Activated CD4-positive, alpha-beta T cell treated with anti-CD3 and anti-CD28 coated beads, Interleukin-2, Interleukin-6, amounts not matched to agents 100 ng/mL and 50 ng/mL, durations not matched to agents 16 hours and 8 hours (primary cell): ENCODE results near the gene MYEF2.

ENCODE experiments used
- DNase-seq: peaks from one replicate; pipeline ENCODE4 v3.0.0-alpha.2; 2020

MYEF2 gene

DNA sequence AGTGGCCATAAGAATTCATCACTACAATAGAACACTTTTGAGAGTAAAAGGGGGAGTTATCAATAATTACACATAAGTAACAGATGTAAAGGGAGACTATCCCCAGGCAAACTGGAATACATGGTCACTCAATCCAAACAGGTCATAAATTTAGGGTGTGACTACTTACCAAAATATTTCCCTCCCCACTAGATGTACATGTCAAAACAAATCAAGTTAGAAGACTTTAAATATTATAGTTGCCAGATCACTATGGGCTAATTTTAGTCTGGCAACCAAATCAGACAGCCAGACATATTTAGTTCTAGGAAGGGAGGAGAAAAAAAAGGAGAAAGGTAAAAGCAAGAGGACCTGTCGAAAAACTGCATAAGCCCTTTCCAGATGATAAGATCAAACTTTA is 34.2 kb downstream of the MYEF2 start:
- DNase-seq: no peak

DNA sequence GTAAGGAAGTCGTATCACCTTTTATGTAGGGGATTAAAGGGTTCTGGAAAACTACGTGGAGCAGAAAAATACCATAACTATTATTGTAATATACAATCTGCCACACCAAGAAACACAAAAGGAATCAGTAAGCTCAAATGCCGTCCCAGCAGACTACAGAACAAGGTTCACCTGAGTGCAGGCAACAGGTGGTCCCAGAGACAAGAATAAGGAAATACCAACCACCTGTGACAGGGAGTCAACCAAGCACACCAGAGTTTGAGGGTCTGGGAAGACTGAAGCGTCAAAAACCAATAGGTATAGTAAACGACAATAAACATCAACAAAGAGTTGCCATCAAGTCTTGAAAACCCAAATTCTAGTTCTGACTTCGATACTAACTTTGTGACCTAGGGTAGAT is 45.2 kb downstream of the MYEF2 start:
- DNase-seq: no peak

DNA sequence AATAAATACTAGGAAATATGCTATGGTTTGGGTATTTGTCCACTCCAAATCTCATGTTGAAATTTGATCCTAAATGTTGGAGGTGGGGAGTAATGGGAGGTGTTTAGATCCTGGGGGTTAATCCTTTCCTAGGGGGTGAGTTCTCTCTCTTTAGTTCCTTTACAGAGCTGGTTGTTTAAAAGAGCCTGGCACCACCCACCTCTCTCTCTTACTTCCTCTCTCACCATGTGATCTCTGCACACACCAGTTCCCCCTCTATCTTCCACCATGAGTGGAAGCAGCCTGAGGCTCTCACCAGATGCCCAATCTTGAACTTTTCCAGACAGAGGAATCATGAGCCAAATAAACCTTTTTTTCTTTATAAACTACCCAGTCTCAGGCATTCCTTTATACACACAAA is 46.8 kb downstream of the MYEF2 start:
- no peak for DNase-seq

DNA sequence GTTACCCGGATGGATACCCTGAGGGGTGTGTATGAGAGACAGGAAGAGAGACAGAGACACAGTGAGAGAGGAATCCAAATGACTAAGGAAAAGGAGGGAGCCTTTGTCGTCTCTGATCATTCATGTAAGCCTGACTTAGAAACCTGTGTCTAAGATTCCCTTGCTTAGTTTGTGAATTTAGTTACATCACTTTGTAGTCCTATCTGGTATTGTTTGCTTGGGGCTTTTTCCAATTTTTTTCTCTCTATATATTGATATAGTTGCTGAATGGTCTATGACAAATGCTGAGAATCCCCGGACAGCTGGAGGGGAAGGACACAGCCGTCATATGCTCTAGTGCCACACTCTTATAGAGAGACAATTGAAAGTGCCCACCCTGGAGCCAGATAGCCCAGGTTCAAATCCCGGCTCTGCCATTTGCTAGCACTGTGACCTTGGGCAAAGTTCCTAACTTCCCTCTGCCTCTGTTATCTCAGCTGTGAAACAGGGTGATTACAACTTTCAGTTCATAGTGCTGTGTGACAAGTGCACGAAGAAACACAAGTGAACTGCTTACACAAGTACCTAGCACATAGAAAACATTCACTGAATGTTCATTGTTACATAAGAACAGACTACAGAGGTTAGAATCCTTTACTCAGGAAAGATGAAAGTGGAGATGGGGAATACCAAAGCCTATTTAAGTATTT is 51.3 kb downstream of the MYEF2 start:
- no peak for DNase-seq

DNA sequence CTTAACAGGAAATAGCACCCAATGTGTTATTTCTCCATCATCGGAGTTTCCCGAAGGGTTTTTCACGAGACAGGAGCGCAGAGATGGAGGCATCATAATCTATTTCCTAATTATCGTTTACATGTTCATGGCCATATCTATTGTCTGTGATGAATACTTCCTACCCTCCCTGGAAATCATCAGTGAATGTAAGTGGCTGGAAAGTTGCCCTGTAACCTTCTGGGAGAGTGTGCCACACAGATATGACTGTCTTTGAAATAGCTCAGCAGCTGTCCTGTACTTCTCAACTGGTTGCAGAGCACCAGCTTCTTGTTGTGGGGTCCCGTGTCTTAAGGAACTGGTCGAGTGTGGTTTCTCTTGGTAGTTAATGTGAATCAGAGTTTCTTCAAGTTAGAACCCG is 56.2 kb downstream of the MYEF2 start:
- no peak for DNase-seq

DNA sequence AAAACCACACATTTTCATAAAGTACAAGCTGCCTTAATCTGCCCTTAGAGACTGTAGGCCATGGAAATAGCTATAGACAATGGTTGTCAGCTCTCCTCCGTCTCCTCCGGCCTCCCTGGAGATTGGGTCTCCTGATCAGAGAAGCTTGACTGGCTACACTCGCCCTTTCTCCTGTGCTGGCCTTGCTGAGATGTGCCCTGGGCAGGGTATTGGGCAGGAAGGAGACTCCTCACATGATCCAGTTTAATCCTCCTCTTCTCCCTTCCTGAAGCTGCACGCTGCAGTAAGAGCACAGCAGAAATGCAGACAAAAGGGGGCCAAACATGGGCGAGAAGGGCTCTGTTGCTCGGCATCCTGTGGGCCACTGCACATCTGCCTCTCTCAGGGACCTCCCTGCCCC is 57.4 kb downstream of the MYEF2 start, which contains the start of gene SLC24A5:
SLC24A5 (plus strand) TSS at position 246 of the 400 bp plus-strand sequence; CDS start at position 301, 55 bp downstream.
- no peak for DNase-seq

DNA sequence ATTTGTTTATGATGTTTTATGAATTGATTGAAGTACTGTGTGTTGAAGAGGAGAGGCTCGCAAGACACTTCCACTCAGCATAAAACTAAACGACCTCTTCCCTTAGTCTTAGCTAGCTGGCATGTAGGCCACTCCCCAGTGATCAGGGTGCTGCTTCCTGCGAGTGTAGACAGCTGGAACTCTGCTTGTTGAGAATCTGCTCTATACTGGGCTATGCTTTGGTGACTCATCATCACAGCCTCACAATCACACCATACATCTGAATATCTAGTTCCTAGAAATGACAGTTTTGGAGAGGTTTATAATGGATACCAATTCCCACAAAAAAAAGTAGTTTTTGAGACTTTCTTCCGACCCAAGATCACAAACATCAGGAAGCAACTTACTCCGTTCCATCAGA is 58.8 kb downstream of the MYEF2 start:
- no peak for DNase-seq

DNA sequence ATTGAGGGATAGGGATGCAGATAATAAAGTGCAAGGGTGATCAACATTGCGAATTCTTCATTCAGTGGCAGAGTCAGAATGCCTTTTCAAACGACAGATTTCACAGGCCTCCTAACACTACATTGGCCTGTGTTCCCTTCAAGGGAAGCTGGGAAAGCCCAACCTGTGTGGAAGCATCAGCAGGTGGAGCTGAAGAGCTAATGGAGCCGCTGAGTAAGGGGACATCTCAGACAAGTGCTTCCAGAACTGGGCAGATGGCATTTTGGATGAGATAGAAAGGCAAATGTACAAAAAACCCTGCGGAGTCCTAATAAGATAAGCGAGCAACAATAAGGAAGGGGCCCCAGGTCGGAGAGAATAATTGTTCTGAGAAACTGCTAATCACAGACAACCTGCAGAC is 65.9 kb downstream of the MYEF2 start:
- DNase-seq: no peak

DNA sequence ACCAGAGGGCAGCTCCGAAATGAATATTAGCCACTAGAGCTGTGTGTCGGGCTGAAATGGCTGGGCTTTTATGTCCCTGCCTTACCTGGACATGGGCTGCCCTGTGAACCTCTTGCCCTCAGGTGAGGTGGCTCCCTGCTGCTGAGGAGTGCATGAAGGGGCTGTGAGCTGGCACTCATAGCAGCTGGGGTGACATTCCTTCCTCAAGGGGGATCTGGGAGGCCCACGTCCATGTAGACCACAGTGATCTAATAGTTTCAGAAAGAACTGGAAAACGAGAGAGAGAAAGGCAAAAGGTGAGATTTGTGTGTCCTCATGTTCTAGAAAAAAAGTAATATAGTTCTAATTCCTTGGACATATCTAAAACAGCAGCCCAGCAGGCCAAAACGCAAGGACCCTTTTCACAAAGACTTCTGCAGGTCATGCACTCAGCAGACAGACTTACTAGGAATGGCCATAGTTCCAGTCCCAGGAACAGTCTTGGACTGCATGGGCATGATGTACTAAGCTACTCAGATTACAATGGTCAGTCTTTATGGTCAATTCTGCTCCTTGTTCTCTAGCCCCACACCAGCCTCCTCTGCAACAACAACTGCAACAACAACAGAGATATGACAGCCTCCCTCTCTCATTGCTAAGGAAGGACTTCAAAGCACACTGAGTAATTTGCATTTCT is 68.1 kb downstream of the MYEF2 start:
- DNase-seq: no peak

DNA sequence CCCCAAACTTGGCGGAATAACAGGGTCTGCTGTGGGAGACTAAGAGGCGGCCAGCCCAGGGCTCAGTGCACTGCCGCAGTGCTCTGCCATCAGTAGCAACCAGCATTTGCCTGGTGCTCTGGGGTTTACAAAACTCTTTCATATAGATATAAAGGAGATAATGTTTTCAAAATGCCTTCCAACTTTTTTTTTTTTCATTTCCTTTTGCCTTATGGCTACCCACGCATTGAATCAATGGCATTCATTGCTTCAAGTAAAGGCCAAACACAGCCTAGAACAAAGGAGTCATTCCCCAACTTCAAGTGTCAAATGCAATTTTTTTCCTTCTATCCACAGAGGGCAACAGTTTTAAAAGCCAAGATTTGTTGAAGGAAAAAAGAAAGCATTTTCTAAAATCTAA is 68.9 kb downstream of the MYEF2 start:
- DNase-seq: no peak

DNA sequence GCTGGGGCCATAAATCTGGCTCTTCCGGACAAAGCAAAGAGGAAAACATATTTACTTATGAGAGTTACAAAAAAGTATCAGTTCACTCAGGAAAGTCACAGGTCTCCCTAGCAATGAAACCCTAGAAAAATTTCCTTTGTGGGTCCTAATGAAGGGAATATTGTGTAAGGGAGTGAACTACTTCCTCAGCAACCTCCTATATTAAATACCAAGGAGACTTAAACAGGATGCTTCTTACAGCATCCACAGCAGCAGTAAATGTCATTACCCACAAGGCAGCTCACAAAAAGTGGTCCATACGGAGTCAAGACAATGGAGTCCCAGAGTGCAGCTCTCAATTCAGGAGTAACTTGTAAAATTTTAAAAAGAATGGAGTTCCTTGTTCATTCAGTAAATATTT is 72.2 kb downstream of the MYEF2 start:
- no peak for DNase-seq

DNA sequence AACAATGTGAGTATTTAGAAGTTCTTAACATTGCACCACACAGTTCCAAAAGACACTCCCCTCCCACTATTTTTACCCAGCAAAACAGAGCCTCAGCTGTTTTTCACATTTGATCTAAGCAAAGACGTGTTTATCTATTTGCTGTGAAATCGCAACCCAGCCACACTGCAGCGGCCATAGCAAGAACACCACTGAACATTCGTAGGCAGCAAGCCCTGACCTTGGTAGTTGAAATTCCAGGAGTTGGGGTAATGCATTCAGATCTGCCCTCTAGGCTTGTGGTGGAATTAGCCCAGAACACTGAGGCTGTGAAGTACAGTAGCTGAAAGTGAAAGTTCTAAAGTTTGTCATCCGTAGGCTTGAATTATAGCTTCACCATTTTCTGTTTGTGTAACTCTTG is 74.4 kb downstream of the MYEF2 start:
- DNase-seq: no peak

DNA sequence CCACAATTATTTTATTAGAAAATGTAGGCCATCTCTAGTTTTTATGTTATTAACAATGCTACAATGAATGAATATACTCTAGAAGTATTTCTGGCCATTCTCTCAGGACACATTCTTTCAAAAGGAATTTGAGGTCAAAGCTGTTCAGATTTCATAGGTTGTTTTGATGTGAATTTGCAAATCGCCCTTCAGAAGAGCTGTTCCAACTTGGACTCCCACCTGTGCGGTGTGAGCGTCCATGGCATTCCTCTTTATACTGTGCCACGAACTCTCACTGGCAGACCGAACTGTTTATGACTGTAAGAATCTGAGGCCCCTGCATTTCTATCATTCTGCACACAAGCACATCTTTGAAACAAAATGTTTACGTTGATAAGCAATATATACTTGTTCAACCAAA is 75.9 kb downstream of the MYEF2 start:
- DNase-seq: no peak

DNA sequence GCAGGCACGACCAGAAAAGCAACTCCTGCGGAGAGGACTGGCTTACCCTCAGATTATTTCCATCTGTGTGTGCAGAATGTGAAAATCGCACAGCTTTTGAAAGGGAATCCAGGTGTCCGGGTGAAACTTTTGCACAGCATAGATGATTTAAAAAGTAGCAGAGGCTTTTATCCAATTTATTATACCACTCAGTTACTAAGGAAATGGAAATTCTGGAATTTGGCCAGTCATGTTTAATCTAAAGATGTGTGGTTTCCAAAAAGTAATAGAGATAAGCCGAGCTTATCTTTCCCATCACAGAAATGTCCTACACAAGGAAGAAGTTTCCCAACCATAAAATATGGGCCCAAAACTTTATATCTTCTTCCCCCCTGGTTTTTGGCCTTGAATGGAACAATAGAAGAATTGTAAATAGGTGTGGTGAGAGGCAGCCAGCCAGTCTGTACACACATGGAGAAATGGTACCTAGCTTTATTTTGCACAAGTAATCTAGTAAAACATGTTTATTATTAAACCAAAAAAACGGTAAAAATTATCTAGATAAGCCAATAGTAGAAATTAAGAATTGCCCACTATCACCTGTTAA is 76.6 kb downstream of the MYEF2 start:
- no peak for DNase-seq

DNA sequence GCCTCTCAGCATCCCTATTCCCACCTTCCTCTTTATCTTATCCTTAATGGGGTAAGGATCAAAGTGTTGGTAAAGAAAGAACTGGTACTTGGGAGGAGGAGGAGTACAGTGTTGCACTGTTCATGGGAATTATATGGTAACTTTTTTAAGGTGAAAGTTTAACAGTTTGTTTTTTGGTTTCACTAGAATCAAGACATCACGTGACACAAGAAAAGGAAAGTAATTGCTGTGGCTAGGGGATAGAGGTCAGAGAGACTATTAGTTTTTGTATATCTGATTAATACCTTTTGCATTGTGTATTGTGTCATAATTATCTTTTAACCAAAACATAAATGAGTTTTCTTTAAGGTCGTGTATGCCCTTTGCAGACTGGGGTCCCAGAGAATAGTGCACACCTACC is 80.8 kb downstream of the MYEF2 start:
- DNase-seq: no peak

DNA sequence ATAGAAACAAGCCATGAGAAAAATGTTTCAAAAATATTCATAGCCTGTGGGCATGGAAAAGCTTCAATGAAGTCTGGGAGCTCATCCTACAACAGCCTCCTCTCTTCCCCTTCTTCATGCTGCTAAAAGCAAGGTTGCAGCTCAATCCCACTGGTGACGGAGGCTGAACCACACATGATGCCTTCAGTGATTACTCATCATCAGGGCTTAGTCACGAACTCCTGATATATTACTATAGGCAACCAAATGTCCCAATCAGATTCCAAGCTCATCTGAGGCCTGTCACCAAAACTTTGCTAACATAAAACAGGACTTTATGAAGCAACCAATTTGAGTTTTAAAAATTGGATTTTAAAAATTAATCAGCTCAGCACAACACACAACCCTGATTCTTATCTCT is 81.3 kb downstream of the MYEF2 start:
- no peak for DNase-seq

DNA sequence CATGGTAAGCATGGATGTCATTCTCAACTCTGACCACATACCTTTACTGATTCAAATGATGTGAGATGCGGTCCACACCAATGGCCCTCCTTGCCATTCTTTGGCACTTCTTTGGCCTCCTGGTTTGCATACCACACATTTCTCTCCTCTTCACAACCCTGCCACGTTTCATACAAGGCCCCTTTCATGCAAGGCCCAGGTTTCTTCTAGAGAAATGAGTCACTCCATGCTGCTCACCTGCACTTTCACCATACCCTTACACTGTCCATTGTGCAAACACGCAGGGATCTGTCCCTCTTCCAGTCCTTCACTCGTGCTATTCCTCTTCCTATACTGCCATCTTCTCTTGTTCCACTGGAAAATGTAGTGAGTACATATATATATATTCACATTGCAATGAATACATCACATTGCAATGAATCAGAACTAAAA is 81.7 kb downstream of the MYEF2 start:
- DNase-seq: no peak

DNA sequence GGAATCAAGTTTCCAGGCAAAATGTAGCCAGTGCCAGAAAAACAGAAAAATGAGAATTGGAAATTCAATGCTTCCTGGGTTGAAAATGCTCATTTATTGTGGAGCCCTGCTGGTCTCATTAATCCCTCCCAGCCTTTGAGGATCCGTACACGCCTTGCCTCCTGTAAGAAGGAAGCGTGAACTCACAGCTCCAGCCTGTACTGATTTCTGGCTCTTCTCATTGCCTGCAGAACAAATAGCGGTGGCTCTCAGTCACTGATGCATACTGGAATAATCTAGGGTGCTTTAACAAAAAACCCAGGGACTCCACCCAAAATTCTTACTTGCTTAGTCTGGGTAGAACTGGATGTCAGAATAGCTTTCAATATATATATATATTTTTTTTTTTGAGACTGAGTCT is 86.6 kb downstream of the MYEF2 start:
- DNase-seq: no peak

DNA sequence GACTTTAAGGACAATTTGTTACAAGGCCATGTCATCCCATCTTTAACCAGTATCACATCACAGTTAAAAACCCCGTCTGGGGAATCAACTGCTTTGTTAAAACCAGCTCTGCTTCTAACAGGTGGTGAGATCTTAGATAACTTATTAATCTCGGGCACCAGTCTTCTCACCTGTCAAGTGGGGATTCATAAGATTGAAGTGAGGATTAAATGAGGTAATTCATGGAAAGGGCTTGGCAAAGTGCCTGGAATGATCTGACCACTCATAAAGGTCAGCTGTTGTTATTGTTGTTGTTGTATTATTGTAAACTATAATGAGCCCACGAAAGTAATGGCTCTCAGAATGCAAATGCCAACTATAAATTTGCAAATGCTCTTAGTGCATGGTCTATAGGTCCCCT is 87.4 kb downstream of the MYEF2 start:
- DNase-seq: no peak

DNA sequence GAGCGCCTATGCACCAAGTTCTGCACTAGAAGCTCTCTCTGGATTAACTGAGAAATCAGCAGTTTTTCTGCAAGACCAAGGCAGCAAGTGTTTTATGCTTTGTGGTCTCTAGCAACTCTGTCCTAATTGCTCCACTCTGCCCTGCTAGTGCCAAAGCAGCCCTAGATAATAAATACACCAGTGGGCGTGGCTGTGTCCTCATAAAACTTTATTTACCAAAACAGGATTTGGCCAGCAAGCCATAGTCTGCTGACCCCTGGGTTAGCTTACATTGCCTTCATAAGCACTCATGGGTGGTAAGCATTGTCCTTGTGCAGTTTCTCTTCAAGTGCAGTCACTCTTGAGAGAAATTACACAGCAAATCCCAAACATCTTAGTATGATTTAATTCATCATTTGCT is 88.0 kb downstream of the MYEF2 start:
- no peak for DNase-seq

DNA sequence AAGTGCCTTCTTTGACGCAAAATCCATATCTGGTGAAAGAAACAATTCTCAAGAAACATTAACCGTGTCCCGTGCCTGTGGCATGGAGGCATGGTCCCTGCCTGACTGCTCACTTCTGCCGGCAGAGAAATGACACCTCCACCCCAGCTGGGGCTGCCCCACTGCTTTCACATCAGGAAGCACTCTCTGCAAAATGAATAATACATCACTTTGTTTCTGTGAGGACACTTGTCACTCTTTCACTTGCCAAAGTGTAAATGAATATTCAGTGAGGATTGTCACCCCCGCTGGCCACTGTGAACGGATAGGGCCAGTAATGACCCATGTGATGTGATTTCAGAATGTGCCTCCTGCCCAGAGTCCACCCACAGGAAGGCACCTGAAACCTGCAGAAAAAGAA is 88.4 kb downstream of the MYEF2 start:
- DNase-seq: no peak

DNA sequence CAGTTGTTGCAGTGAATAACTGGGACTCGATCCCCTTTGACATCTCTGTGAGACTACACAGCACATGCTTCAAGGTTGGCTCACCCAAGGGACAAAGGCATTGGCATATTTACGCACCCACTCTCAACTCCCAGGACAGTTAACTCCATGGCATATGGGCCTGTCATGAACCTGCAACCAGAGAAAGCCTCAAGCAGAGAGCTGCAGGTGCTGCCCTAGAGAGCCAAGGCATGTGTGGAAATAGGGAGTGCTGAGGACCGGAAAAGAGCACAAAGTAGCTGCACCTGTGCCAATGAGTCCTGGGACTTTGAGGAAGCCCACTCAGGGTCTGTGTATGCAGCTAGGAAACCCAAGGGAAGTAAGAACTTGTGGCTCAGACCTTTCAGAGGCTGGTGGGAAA is 90.3 kb downstream of the MYEF2 start:
- DNase-seq: no peak

DNA sequence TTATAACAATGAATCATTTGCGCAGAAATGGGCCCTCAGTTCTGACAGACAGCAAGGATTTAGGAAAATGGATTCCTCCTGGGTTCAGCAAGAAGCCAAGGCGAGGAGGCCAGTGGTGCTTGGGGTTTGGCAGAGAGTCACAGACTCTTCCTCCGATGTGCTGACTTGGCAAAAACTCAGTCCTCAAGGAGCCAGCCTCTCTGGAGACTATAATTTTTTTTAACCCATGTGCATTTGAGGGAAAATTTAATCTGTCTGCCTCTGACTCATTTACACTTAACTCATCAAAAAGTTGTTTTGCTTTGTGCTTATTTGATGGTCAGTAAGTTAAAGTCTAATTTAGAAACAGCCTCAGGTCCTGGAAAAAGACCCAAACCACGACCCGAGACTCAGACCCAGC is 91.5 kb downstream of the MYEF2 start:
- no peak for DNase-seq

DNA sequence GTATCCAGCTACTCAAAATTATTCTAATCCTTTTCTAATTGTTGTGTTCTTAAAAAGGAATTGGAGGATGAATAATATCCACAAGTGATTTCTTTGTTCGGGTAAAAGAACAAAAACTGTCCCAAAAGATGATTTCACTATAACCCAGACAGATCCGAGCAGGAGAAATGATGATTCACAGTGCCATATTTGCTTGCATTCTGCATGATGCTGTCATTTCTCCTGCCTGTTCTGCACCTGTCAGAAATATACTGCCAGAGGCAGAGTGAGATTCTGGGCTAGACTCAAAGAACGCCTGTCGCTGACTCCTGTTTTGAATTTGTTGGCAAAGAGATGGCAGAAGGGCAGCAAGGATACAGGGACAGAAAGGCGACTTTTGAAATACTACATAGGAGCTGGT is 92.0 kb downstream of the MYEF2 start:
- DNase-seq: no peak

DNA sequence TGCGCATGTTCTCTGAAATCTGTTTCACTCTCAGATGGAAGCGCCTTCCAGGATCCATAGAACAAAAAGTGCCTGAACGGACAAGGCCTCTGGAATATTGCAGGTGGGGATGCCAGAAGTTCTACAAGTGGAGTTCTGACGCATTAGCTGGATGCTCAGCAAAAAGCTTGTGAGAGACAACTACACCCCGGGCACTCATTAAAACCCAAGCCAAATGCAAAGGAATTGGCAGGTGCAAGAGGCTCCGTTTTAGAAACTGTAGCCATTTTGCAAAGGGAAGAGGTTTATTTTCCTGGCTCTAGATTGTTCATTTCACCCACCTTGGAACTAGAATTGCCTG is 92.5 kb downstream of the MYEF2 start:
- DNase-seq: no peak
